Stimulated activated CD4-positive, alpha-beta T cell treated with anti-CD3 and anti-CD28 coated beads, TNF-alpha, amount 100 ng/mL, for 4 hours (primary cell): ENCODE measurements around the gene MPDU1.

Experiments
- DNase-seq, 3 experiments: peaks; one replicate each; pipeline ENCODE4 v3.0.0-alpha.2; 2020; ENCODE audit warnings: low read depth in 3 of 3

The MPDU1 gene

DNA sequence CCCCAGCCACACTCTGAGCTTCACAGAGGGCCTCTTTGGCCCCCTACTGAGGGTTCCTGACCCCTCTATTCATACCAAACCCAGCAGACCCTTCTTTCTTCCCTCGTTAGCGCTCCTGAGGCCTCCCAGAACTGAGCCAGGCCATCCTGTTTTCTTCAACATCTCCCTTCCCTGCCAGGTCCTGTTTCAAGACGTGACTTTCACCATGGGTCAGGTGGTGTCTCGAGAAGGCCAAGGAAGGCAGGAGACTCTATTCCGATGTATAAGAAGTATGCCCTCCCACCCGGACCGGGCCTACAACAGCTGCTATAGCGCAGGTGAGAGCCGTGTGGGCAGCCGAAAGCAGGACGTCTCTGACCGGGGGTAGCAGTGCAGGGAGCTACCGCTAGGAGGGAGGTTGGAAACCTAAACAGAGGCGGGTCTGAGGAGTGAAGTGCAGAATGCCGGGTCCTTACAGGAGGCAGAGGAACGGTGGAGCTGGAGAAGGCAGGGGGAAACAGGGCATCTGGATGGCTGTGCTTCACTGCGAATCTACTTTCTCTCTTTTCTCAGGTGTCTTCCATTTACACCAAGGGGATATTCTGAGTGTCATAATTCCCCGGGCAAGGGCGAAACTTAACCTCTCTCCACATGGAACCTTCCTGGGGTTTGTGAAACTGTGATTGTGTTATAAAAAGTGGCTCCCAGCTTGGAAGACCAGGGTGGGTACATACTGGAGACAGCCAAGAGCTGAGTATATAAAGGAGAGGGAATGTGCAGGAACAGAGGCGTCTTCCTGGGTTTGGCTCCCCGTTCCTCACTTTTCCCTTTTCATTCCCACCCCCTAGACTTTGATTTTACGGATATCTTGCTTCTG is 23.3 kb upstream of the MPDU1 start:
- no peak for DNase-seq

DNA sequence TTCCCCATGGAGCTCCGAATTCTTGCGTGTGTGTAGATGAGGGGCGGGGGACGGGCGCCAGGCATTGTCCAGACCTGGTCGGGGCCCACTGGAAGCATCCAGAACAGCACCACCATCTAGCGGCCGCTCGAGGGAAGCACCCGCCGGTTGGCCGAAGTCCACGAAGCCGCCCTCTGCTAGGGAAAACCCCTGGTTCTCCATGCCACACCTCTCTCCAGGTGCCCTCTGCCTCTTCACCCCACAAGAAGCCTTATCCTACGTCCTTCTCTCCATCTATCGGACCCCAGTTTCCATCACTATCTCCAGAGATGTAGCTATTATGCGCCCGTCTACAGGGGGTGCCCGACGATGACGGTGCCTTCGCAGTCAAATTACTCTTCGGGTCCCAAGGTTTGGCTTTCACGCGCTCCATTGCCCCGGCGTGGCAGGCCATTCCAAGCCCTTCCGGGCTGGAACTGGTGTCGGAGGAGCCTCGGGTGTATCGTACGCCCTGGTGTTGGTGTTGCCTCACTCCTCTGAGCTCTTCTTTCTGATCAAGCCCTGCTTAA is 22.6 kb upstream of the MPDU1 start:
- peak; percentile 74 to 78 (median 77) for DNase-seq

DNA sequence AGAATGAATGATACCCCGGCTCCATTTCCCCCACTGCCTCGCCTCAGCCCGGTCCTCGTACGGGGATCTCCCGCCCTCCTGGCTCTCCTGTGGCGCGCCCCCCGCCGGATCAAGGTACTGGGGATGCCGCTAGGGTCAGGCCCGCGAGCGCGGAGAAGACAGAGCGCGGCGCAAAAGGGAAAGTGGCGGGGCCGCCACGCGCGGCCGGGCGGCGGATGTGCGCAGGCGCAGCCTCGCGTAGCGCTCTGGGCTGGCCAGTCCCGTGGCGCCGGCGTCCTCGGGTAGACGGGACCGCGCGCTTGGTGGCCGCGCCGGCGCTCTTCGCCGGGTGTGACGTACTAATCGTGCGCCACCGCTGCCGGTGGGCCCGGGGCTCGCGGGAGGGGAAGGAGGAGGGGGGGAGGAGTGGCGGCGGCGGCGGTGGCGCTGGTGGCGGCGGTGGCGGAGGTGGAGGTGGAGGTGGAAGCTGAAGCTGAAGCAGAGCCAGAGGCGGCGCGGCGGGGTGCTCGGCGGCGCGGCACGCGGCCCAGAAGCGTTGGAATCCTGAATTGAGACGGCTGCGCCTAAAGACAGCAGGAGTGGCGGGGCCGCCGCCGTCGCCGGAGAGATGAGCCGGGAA is 22.0 kb upstream of the MPDU1 start, which contains the start of gene SENP3:
SENP3 (plus strand) TSS at position 331 of the 619 bp plus-strand sequence. CDS start 1,158 bp downstream, outside the sequence.
- peak; percentile 80 to 85 (median 82) for DNase-seq

DNA sequence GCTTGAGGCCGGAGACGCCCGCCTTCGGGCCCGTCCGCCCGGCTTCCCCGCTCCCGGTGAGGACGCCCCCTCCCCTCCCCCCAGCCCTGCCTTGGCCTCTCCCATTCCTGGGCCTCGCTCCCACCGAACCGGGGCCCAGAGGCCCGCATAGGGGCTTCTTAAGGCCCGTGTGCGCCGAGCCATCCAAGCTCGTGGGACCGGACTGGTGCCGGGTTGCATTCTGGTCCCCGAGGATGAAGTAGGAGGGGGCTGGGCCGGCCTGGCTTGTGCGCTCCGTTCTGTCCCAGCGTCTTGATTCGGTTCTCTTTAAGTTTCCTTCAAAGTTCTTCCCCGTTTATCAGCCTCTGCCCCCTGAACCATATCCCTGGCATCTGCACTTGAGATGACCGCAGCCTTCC is 21.4 kb upstream of the MPDU1 start:
- DNase-seq: no peak

DNA sequence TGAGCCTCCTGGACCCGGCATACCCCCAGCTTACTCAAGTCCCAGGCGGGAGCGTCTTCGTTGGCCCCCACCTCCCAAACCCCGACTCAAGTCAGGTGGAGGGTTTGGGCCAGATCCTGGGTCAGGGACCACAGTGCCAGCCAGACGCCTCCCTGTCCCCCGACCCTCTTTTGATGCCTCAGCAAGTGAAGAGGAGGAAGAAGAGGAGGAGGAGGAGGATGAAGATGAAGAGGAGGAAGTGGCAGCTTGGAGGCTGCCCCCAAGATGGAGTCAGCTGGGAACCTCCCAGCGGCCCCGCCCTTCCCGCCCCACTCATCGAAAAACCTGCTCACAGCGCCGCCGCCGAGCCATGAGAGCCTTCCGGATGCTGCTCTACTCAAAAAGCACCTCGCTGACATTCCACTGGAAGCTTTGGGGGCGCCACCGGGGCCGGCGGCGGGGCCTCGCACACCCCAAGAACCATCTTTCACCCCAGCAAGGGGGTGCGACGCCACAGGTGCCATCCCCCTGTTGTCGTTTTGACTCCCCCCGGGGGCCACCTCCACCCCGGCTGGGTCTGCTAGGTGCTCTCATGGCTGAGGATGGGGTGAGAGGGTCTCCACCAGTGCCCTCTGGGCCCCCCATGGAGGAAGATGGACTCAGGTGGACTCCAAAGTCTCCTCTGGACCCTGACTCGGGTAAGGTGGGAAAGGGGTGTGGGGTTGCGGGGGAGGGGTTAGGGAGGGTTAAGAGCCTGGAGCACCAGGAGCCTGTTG is 20.4 kb upstream of the MPDU1 start:
- no peak for DNase-seq

DNA sequence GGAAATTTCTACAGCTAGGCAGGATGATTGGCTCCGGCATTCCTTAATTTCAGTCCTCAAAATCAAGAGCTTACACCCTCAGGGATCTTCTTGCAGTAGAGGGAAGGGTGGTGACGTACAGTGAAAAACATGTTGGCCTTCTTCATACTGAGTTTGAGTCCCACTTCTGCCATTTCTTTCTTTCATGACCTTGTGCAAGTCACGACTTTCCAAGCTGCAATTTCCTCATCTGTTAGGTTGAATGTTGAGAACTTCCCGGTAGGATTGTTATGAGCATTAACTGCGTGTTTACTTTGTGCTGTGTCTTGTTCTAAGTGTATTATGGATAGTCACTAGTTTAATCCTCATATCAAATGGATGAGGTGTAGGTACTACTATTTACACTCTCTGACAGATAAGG is 14.1 kb upstream of the MPDU1 start:
- DNase-seq: no peak

DNA sequence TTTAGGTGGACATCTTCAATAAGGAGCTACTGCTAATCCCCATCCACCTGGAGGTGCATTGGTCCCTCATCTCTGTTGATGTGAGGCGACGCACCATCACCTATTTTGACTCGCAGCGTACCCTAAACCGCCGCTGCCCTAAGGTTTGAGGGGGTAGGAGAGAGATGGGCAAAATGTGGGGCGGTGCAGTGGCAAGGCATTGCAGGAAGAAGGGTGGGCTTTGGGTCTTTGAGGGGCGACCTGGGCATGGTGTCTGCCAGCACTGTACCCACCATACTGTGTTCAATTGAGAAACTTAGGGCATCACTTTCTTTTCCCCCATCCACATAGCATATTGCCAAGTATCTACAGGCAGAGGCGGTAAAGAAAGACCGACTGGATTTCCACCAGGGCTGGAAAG is 13.3 kb upstream of the MPDU1 start:
- no peak for DNase-seq

DNA sequence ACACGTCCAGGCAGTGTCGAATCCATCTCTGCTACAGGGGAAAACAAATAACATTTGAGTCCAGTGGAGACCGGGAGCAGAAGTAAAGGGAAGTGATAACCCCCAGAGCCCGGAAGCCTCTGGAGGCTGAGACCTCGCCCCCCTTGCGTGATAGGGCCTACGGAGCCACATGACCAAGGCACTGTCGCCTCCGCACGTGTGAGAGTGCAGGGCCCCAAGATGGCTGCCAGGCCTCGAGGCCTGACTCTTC is 11.4 kb upstream of the MPDU1 start:
- no peak for DNase-seq

DNA sequence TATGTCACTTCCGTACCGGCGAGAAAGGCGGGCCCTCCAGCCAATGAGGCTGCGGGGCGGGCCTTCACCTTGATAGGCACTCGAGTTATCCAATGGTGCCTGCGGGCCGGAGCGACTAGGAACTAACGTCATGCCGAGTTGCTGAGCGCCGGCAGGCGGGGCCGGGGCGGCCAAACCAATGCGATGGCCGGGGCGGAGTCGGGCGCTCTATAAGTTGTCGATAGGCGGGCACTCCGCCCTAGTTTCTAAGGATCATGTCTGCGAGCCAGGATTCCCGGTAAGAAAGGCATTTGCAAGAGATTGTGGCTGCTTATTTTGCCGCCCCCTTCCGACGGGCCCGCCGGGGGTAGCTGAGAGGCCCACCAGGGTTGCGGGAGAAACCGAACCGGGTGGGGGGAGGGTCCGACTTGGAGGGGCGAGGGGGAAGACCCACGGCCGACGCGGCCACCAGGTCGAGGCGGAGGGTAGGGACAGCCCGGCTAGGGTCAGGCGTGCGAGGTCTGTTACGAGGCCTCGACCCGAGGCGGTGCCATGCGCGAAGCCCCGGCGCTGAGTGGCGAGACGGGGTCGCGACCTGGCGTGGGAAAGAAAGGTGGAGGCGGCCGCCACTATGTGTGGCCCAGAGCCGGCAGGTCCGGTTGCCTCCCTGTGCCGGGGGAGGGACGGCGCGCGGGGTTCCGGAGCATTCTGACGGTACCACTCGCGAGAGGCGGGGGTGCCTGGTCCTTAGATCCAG is 10.9 kb upstream of the MPDU1 start:
- DNase-seq: peak; percentile 99 to 100 (median 99)

DNA sequence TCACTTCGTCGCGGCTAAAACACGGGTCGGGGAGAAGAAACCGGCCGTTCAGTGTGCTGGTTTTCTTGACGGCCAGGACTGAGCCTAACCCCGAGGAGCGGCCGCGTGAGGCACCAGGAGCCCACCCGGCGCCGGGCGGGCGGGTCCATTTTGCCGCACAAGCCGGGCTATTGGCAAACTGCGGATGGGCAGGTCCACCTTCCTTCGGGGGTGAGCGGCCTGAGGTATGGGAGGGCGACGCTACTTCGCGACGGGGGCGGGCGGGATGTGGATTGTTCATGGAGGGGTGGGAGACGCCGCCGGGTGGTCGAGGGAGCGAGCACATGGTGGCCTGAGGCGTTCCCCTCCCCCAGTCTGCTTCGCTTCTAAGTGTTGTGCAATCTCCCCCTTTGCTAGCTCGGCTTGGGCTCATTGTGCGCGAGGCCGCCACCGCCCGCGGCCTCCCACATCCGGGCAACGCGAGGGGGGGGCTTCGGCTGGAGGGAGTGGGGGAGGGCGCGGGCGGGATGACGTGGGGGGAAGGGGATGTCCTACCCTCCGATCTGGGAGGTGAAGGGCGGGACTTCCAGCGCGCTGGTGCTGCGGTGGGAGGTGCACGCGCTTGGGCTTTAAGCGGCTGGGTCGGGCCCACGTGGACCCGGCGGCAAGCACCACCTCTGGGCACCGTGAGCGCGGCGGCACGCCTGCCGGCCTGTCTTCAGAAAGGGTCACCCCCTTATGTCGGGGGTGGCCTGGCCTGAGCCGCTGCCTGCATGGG is 10.2 kb upstream of the MPDU1 start:
- peak; percentile 80 to 89 (median 88) for DNase-seq

DNA sequence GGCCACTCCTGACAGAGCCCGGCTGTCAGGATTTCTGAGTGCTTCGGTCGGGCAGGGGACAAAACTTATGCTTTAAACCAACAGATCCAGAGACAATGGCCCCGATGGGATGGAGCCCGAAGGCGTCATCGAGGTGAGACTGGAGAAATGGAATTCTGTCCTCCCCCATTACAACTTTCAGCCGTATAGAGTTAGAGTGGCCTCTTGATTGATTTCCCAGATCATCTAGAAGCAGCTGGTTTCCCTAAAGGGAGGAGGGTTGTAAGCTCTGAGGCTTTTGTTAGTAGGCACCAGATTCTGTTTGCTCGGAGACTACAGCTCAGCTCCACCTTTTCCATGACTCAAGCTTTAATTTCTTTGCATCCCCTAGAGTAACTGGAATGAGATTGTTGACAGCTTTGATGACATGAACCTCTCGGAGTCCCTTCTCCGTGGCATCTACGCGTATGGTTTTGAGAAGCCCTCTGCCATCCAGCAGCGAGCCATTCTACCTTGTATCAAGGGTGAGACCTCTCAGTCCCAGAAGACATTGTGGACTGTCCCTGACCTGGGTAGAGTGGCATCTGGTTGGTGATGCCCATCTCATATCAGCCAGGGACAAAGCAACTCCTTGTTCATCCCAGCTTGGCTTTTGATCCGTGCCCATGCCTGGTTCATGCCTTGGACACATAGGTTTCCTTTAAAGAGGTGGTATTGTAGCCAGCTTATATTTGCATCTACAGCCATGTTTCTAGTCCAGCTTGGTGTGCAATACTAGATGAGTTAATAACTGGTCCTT is 9.3 kb upstream of the MPDU1 start:
- DNase-seq: no peak

DNA sequence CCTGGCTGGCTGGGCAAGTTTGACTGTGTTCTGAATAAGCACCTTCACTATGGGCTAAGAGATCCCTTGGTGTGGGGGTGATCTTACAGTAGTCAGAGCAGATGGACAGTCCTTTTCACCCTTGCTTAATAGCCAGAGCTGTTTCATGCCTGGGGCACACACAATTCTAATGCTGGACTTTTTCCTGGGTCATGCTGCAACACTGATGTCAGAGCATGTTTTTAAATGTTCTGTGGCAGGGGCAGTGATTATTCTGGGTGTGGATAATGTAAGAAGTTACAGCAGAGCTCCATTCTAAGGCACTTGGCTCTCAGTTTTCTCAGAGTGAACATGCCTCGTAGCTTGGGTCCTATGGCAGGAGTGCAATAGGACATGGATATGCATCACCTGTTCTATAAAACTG is 8.2 kb upstream of the MPDU1 start:
- no peak for DNase-seq

DNA sequence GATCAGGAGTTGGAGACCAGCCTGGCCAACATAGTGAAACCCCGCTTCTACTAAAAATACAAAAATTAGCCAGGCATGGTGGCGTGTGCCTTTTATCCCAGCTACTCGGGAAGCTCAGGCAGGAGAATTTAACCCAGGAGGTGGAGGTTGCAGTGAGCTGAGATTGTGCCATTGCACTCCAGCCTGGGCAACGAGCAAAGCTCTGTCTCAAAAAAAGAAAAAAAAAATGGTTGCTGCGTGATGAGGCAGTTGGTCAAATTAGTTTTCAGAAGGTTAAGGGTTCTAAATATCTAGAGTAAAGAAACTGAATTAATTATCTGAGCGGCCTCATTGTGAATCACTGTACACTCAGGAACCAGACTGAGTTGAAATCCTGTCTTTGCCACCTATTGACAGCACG is 7.7 kb upstream of the MPDU1 start:
- no peak for DNase-seq

DNA sequence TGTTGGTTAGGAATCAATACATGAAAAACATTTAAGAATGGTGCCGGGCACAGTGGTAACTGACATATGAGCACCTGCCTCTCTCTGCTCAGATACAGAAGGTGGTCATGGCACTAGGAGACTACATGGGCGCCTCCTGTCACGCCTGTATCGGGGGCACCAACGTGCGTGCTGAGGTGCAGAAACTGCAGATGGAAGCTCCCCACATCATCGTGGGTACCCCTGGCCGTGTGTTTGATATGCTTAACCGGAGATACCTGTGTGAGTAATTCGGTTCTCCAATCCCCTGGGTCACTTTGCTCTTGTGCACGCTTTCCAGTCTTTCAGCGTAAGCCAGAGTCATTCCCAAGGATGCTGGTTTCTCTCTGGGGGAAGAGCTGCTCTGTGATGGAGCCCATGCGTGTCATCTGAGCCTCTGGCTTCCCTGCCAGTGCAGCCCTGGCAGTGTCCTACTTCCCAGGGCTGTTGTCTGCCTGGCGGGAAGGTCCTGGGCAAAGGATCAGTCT is 7.2 kb upstream of the MPDU1 start:
- DNase-seq: no peak

DNA sequence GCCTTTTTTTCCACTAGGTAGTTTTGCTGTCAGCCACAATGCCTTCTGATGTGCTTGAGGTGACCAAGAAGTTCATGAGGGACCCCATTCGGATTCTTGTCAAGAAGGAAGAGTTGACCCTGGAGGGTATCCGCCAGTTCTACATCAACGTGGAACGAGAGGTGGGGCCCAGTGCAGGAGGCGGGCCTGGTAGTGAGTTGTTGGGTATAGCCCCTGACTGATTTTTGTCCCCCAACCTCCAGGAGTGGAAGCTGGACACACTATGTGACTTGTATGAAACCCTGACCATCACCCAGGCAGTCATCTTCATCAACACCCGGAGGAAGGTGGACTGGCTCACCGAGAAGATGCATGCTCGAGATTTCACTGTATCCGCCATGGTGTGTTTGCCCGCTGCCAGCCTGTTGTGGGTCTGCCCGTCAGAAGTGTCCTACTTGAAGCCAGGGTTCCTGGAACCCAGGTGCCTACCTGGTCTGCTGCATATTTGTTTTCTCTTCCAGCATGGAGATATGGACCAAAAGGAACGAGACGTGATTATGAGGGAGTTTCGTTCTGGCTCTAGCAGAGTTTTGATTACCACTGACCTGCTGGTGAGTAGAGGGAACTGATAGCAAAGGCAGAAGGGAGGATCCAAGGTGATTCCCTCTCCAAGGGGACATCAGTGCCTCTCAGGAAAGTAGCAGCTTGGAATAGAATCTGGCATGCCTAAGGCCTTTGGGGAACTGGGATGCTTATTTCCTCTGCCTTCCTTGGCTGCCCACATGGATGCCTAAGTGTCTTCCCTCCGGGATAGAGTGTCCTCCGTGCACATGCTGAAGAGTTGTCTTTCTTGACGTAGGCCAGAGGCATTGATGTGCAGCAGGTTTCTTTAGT is 6.1 kb upstream of the MPDU1 start:
- DNase-seq: no peak

DNA sequence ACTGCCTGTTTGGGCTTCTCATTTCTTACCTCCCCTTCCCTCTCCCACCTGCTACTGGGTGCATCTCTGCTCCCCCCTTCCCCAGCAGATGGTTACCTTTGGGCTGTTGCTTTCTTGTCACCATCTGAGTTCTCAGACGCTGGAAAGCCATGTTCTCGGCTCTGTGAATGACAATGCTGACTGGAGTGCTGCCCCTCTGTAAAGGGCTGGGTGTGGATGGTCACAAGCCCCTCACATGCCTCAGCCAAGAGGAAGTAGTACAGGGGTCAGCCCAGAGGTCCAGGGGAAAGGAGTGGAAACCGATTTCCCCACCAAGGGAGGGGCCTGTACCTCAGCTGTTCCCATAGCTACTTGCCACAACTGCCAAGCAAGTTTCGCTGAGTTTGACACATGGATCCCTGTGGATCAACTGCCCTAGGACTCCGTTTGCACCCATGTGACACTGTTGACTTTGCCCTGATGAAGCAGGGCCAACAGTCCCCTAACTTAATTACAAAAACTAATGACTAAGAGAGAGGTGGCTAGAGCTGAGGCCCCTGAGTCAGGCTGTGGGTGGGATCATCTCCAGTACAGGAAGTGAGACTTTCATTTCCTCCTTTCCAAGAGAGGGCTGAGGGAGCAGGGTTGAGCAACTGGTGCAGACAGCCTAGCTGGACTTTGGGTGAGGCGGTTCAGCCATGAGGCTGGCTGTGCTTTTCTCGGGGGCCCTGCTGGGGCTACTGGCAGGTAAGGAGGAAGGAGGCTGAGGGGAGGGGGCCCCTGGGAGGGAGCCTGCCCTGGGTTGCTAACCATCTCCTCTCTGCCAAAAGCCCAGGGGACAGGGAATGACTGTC is 4.4 kb upstream of the MPDU1 start, which contains the start of gene CD68:
CD68 (plus strand) TSS at position 638 of the 833 bp plus-strand sequence; CDS start at position 678, 40 bp downstream.
- peak in 2 of 3 experiments; percentile 57 to 64 for DNase-seq

DNA sequence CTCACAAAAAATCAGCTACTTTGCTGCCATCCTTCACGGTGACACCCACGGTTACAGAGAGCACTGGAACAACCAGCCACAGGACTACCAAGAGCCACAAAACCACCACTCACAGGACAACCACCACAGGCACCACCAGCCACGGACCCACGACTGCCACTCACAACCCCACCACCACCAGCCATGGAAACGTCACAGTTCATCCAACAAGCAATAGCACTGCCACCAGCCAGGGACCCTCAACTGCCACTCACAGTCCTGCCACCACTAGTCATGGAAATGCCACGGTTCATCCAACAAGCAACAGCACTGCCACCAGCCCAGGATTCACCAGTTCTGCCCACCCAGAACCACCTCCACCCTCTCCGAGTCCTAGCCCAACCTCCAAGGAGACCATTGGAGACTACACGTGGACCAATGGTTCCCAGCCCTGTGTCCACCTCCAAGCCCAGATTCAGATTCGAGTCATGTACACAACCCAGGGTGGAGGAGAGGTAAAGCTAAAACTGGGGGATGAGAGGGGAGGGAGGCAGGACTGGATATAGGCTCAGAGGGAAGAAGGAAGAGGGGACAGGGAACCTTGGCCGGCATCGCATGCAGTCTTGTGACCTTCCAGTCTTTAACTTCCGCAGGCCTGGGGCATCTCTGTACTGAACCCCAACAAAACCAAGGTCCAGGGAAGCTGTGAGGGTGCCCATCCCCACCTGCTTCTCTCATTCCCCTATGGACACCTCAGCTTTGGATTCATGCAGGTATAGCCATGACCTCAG is 3.6 kb upstream of the MPDU1 start:
- DNase-seq: no peak
